ENCODE results near the gene AMOTL2. TPM values are rescaled to one million over a fixed set of nuclear protein-coding genes. Genes with fewer than 3 reads are reported as not detected.
A peak's percentile ranks its signal among the peaks of the same experiment; 100 is the strongest.

AMOTL2 gene
- total RNA-seq, 1 experiment from 2014 or later = 76.9 TPM

GRCh38 chr3:134330883-134331810 is 43.1 kb downstream of the AMOTL2 start:
- POLR2A ChIA-PET = interaction anchor here (1.0 to 1.7 kb wide), 6 partner anchors 18 to 43 kb away, joined by 3 to 11 read pairs (median 4); partner anchors contain the start of gene AMOTL2
- TF ChIP-seq SMAD3 (CRISPR knock-in tag; IDR thresholded peaks at IDR 0.05; ENCODE audit: borderline replicate concordance) (no peak), CREB1 (CRISPR knock-in tag; IDR thresholded peaks at IDR 0.05) (no peak), CDX4 (CRISPR knock-in tag; IDR thresholded peaks at IDR 0.05; ENCODE audit: borderline replicate concordance) (no peak), ZNF512 (CRISPR knock-in tag; IDR thresholded peaks at IDR 0.05; ENCODE audit: borderline replicate concordance) (no peak), E2F5 (CRISPR knock-in tag; IDR thresholded peaks at IDR 0.05) (no peak), ZSCAN18 (CRISPR knock-in tag; IDR thresholded peaks at IDR 0.05) (no peak), FOXP4 (CRISPR knock-in tag; IDR thresholded peaks at IDR 0.05) (no peak), NFYB (CRISPR knock-in tag; conservative IDR thresholded peaks at IDR 0.05; ENCODE audit: low read depth) (no peak), CREM (CRISPR knock-in tag; IDR thresholded peaks at IDR 0.05) (no peak), ERG (CRISPR knock-in tag; IDR thresholded peaks at IDR 0.05) (no peak), HMGA2 (CRISPR knock-in tag; IDR thresholded peaks at IDR 0.05) (no peak), TEAD1 (CRISPR knock-in tag; IDR thresholded peaks at IDR 0.05) (no peak), TEAD4 (CRISPR knock-in tag; IDR thresholded peaks at IDR 0.05) (no peak), NR1H2 (CRISPR knock-in tag; IDR thresholded peaks at IDR 0.05) (no peak), ZNF416 (CRISPR knock-in tag; IDR thresholded peaks at IDR 0.05) (no peak), ZNF532 (CRISPR knock-in tag; IDR thresholded peaks at IDR 0.05; ENCODE audit: borderline replicate concordance) (no peak), TP53 (CRISPR knock-in tag; IDR thresholded peaks at IDR 0.05) (no peak), ETV6 (CRISPR knock-in tag; IDR thresholded peaks at IDR 0.05) (no peak), ATF1 (CRISPR knock-in tag; IDR thresholded peaks at IDR 0.05) (no peak)
- H3K27ac Mint-ChIP-seq = peak overlapping the region; percentile 52; the same call in 1 of the 2 replicates
- no peaks in the 10 kb centered on the region for H3K36me3 Mint-ChIP-seq
- no peak overlapping the region for H3K4me3 Mint-ChIP-seq
- H3K27me3 Mint-ChIP-seq (ENCODE audit: low read depth) = no peaks in the 10 kb centered on the region
- CTCF ChIA-PET = interaction anchor here (1.2 to 2.7 kb wide), 4 partner anchors 18 to 33 kb away, joined by 5 to 12 read pairs (median 6); no protein-coding TSS in a partner anchor
- DNase-seq (ENCODE audit: low spot score) (peak; percentile 35), ATAC-seq (peak; percentile 23)
- peaks cover 74% of the 10 kb centered on the region for H3K4me1 Mint-ChIP-seq
- H3K9me3 Mint-ChIP-seq = no peaks in the 10 kb centered on the region

Measured in WTC11 (cell line).